Ovary (tissue), 3 donors: ENCODE measurements around the gene APC.

Experiments used
- EP300 ChIP-seq: sonication (generic); formaldehyde crosslinking; IDR thresholded peaks from one replicate; pipeline ENCODE4 v1.6.1; 2017; ENCODE audit warnings: antibody characterized with exemption
- TF ChIP-seq, protein P1 (sequence below), 3 donors: fragments of 450-650 bp in 2 of 3; fragments of 200-600 bp in 1 of 3; IDR thresholded peaks; one replicate each; pipeline versions ENCODE4 v1.5.1 to v1.8.0; 2016 to 2022; ENCODE audit warnings: antibody characterized with exemption in 3 of 3, mild to moderate bottlenecking in 1 of 3
- donor health status: DM: no; HTN: no; CAD: no.

DNA sequence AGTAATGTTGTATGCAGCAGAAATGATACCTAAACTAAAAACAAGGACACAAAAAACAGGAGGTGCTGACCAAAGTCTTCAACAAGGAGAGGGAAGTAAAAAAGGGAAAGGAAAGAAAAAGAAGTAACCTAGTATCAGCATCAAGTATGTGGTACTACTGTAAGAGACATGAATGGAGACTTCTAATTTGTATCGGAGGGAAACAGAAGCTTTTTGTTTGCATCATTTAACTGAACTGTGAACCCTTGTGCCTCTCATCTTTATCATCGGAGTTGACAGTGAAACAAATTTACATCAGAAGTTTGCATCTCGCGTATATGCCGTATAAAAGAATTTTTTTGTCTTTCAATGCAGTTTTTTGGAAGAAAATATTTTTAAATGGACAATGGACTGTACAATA, 129.7 kb downstream of the APC start:
- TF ChIP-seq EP300 = no peak
- TF ChIP-seq, protein P1, sequence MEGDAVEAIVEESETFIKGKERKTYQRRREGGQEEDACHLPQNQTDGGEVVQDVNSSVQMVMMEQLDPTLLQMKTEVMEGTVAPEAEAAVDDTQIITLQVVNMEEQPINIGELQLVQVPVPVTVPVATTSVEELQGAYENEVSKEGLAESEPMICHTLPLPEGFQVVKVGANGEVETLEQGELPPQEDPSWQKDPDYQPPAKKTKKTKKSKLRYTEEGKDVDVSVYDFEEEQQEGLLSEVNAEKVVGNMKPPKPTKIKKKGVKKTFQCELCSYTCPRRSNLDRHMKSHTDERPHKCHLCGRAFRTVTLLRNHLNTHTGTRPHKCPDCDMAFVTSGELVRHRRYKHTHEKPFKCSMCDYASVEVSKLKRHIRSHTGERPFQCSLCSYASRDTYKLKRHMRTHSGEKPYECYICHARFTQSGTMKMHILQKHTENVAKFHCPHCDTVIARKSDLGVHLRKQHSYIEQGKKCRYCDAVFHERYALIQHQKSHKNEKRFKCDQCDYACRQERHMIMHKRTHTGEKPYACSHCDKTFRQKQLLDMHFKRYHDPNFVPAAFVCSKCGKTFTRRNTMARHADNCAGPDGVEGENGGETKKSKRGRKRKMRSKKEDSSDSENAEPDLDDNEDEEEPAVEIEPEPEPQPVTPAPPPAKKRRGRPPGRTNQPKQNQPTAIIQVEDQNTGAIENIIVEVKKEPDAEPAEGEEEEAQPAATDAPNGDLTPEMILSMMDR (IDR thresholded peaks at IDR 0.05) = no peak
